SK-N-SH treated with all-trans-retinoic acid at 6 μM for 48 hours (cell line): ENCODE measurements around the gene TNS1.

Experiments used
- ARNTL ChIP-seq: fragments of 450-650 bp; formaldehyde crosslinking; IDR thresholded peaks from 2 replicates; pipeline ENCODE4 v1.5.0; 2020; ENCODE audit warnings: low read depth, mild to moderate bottlenecking, moderate library complexity, borderline replicate concordance
- BACH2 ChIP-seq: fragments of 250-450 bp; sonication (Bioruptor Pico); IDR thresholded peaks from 2 replicates; pipeline ENCODE4 v1.9.0; 2021; ENCODE audit warnings: mild to moderate bottlenecking, borderline replicate concordance
- CREB5 ChIP-seq: fragments of 250-450 bp; sonication (Bioruptor Pico); IDR thresholded peaks from 2 replicates; pipeline ENCODE4 v1.5.1; 2020; ENCODE audit warnings: low read depth, mild to moderate bottlenecking, moderate library complexity
- ESRRG ChIP-seq: fragments of 250-450 bp; sonication (Bioruptor Pico); IDR thresholded peaks from 2 replicates; pipeline ENCODE4 v1.6.1; 2021; ENCODE audit warnings: mild to moderate bottlenecking
- GLIS3 ChIP-seq: fragments of 250-450 bp; sonication (Bioruptor Pico); IDR thresholded peaks from 2 replicates; pipeline ENCODE4 v1.5.0; 2020; ENCODE audit warnings: mild to moderate bottlenecking, moderate library complexity
- OSR1 ChIP-seq: fragments of 250-450 bp; sonication (Bioruptor Pico); IDR thresholded peaks from 2 replicates; pipeline ENCODE4 v1.8.0; 2022; ENCODE audit warnings: moderate library complexity, mild to moderate bottlenecking, inconsistent platforms
- PATZ1 ChIP-seq: fragments of 250-450 bp; sonication (Bioruptor Pico); IDR thresholded peaks from 2 replicates; pipeline ENCODE4 v1.8.0; 2020; ENCODE audit warnings: mild to moderate bottlenecking, moderate library complexity, borderline replicate concordance
- POU6F1 ChIP-seq: fragments of 250-450 bp; sonication (Bioruptor Pico); IDR thresholded peaks from 2 replicates; pipeline ENCODE4 v1.8.0; 2021; ENCODE audit warnings: low read depth, mild to moderate bottlenecking, moderate library complexity, borderline replicate concordance
- RARB ChIP-seq: fragments of 250-450 bp; sonication (Bioruptor Pico); IDR thresholded peaks from 2 replicates; pipeline ENCODE4 v1.8.0; 2021; ENCODE audit warnings: mild to moderate bottlenecking, moderate library complexity
- TCF4 ChIP-seq: fragments of 250-450 bp; sonication (Bioruptor Pico); IDR thresholded peaks from 2 replicates; pipeline ENCODE4 v1.8.0; 2021; ENCODE audit warnings: mild to moderate bottlenecking, moderate library complexity, borderline replicate concordance
- ZC3H10 ChIP-seq: fragments of 250-450 bp; sonication (Bioruptor Pico); IDR thresholded peaks from 2 replicates; pipeline ENCODE4 v1.5.1; 2021; ENCODE audit warnings: mild to moderate bottlenecking, moderate library complexity
- ZFP3 ChIP-seq: fragments of 250-450 bp; sonication (Bioruptor Pico); IDR thresholded peaks from 2 replicates; pipeline ENCODE4 v1.5.0; 2020; ENCODE audit warnings: mild to moderate bottlenecking, moderate library complexity
- ZNF565 ChIP-seq: fragments of 450-650 bp; formaldehyde crosslinking; conservative IDR thresholded peaks from 2 replicates; pipeline ENCODE4 v1.5.0; 2020; ENCODE audit warnings: low read depth, mild to moderate bottlenecking, moderate library complexity

- TF ChIP-seq TCF4 (CRISPR knock-in tag) (no peak), ESRRG (CRISPR knock-in tag) (no peak), RARB (CRISPR knock-in tag) (no peak), ZNF565 (CRISPR knock-in tag) (no peak), OSR1 (CRISPR knock-in tag) (no peak), ZFP3 (no peak), GLIS3 (CRISPR knock-in tag) (no peak), PATZ1 (CRISPR knock-in tag) (no peak), CREB5 (CRISPR knock-in tag) (no peak), ARNTL (CRISPR knock-in tag) (no peak), POU6F1 (no peak), ZC3H10 (CRISPR knock-in tag) (no peak), BACH2 (CRISPR knock-in tag) (no peak)
These were observed 100.2 kb downstream of the TNS1 start for GRCh38 chr2:217902379-217903141.
